ENCODE data around the gene KLK12.

The KLK12 gene

DNA sequence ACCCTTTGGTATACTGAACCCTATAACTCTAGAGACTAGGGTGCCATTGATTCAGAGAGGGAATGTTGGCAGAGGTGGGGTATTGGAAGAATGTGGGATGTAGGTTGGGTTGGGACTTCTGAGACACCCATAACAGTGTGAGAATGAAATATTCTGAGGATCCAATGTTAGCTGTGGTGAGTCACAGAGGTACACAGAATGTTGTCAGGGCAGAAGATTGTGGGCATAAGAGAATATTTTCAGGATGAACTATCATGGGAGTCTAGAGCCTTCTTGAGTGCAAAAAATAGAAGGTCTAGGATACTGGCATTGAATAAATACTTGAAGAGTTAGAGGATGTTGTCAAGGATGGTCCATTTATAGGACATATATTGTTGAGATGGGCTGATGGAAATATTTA is 21.1 kb upstream of the KLK12 start:
- no peak for DNase-seq (ENCODE audit: low read depth in 2 of 3, low spot score in 1 of 3)

DNA sequence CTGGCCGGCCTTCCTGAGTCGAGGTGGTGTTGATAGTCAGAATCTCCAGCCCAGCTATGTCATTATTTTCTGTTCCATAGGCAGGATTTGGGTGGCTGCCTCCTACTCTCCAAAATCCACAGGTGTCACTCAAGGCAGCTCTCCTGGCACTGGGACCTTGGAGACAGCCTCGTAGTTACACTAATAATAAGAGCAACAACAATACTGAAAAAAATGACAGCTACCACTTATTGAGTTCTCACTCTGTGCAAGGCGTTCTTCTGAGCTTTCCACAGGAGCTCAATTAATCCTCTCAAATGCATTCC is 12.2 kb upstream of the KLK12 start:
- no peak for DNase-seq (ENCODE audit: low read depth in 2 of 3, low spot score in 1 of 3)

DNA sequence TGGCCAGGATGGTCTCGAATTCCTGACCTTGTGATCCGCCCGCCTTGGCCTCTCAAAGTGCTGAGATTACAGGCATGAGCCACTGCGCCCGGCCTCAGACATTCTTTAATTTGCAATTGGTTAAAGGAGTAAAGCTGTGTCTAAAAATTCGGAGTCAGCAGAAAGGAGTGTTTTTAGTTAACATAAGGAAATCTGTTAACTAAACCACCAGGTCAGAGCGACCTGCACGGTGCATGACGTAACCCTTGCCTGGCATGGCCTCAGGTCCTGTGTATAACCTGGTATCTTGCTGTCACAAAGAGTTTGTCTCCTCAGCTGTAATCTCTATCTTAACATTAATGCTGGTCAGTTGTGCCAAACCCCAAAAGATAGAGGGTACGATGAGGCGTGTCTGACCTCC is 9.5 kb upstream of the KLK12 start:
- DNase-seq (ENCODE audit: low read depth in 2 of 3, low spot score in 1 of 3), result no peak

DNA sequence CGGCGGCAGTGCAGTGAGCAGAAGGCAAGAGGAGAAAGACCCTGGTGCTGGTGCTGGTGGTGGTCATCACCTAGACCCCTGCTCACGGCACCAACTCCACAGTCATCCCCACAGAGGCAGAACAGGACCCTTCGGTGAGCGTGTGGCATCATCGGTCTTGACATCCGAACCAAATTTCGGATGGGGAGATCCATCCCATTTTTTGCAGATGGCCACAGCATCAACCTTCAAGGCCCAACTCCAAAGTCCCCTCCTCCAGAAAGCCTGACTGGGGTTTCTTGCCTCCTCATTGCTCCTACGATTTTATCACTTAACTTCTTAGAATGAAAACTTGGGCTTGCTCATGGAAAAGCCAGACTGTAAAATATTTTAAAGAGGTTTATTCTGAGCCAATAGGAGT is 8.7 kb upstream of the KLK12 start:
- no peak for DNase-seq (ENCODE audit: low read depth in 2 of 3, low spot score in 1 of 3)

DNA sequence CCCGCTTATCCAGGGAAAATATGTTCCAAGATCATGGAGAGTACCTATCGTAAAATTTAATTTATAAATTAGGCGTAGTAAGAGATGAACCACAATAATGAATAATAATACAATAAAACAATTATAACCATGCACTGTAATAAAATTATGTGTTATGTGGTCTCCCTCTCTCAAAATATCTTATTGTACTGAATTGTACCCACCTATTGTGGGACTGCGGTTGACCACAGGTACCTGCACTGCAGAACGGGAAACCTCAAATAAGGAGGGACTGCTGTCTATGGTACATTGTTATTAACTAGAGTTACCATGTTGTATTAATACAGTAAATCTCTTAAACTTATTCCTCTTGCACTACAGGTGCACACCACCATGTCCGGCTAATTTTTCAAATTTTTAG is 5.3 kb upstream of the KLK12 start:
- no peak for DNase-seq (ENCODE audit: low read depth in 2 of 3, low spot score in 1 of 3)

DNA sequence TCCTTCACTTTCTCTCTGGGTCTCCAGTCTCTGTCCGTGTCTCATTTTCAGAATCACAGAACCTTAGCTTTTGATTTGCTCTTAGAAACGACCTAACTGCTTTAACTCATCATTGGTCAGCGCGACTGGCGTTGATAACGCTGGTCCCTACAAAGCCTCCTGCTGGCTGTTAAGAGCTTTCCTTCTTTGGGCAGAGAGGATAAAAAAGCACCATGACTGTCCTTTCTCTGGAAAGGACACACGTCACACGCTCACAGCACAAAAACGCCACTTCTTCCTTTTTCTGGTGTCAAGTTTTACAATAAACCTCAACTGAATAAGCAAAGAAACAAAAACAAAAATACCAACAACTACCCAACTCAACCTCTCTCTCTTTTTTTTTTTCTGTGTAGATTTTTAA is 1.7 kb upstream of the KLK12 start:
- no peak for DNase-seq (ENCODE audit: low read depth in 2 of 3, low spot score in 1 of 3)

DNA sequence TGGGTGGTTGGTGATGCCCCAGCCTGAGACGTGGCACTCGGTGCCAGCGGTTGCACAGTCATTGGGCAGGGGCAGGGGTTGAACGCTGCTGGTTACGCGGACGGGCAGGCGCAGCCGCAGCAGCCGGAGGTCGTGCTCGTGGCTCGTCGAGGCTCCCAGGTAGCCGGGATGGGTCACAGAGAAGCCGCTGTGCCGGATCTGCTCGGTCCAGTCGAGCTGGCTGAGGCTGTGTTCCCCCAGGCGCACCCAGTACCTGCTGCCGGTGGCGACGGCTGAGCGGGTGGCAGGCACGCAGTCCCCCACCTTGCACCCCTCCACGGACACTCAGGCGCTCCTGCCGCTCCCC is 2.9 kb downstream of the KLK12 start:
- DNase-seq (ENCODE audit: low read depth in 2 of 3, low spot score in 1 of 3), result no peak

DNA sequence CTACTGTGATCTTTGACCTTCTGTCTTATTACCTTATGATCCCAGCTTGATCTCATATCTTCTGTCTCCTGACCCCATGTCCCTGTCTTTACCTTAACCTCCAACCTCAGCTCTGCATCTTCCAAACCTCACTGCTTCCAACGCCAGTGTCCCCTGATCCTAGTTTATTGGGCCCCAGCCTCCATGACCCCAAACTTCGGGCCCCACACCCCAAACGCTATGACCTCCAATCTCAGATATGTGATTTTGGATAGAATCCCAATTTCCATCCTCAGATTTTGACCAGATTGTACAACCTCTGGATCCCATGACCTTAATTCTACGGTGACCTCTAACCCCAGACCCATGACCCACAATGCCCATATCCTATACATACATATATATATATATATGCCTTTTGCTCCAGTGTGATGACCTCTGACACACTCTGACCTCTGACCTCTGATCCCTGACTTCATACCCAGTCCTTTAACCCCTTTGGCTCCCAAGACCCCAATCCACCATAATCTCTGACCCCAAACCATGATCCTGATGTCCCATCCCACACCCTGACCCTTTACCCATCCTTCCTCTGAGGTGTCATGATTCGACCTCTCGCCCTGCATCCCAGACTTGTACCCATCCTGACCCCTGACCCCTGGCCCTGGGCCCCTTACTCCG is 3.5 kb downstream of the KLK12 start:
- no peak for DNase-seq (ENCODE audit: low read depth in 2 of 3, low spot score in 1 of 3)

DNA sequence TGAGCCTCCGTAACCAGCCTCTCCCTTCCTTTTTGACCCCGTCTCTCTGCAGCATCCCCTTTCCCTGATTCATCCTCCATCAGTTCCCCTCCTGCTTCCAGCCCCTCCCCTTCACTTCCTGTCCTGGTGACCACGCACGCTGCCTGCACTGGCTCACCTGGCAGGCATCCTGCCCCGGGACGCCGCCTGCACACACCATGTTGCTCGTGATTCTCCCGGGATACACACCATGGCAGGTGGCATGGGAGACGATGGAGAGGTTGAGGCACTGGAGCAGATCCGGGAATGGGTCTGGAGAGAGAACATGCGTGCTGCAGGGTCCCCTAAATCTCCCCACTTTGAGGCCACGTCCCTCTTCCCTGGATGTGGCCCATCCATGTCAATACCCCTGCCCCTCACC is 4.2 kb downstream of the KLK12 start:
- no peak for DNase-seq (ENCODE audit: low read depth in 2 of 3, low spot score in 1 of 3)

DNA sequence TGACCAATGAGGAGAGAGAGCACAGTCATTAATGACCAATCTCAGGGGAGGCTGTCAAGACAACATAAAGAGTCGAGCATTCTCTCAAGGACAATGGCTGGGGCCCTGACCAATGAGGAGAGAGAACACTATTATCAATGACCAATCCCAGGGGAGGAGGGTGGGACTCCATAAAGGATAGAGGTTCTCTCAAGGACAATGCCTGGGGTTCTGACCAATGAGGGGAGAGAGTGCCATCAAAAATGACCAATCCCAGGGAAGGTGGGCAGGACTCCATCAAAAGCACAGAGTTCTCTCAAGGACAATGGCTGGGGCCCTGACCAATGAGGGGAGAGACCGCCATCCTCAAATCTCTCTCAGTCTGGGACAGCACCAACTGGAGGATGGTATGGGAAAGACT is 5.1 kb downstream of the KLK12 start:
- DNase-seq (ENCODE audit: low read depth in 2 of 3, low spot score in 1 of 3), result no peak

DNA sequence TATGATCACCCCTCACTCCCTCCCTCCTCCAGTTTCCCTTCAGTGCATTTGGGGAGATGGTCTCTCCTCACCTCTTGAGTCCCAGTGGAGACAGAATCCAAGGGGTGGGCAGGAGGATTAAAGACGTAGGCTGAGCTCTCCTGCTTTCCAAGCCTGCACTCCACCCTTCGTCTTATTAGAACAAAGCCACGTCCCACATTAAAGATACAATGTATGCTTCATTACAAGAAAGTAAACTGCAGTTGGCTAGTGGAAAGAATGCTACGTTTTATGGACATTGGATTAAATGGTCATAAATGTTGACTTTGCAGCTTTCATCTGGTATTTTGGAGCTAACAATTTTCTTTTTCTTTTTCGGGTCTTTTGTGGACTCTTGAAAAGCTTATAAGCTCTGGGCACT is 6.9 kb downstream of the KLK12 start:
- no peak for DNase-seq (ENCODE audit: low read depth in 2 of 3, low spot score in 1 of 3)

DNA sequence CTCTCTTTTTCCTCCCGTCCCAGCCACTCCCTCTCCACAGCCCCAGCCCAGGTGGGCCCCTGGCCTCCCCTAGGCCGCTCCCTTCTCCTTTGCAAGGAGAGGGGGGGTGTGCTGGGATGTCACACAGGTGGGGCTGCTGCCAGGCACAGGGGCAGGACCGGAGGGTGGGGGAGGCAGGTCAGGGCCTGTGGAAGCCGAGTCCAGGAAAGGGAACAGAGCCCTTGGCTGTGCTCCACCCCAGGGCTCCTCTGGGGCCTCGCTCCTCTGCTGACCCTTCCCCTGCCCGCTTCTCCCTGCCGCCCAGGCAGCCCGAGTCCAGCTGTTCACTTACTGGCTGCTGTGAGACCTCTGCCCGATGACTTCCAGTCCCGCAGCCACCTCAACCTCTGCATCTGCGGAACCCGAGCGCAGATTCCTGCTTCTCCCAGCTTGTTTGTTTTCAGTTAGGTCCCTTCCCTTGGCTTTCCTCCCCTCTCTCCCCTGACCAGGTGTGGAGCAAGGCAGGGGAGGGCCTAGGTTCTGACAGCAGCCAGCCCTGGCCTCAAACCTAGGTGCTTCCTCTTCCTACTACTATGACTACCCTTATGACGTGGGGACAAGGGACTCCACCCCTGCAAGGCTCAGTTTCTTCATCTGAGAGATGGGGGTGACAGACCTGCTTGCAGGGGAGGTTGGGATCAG is 7.5 kb downstream of the KLK12 start:
- DNase-seq (ENCODE audit: low read depth in 2 of 3, low spot score in 1 of 3), result no peak

DNA sequence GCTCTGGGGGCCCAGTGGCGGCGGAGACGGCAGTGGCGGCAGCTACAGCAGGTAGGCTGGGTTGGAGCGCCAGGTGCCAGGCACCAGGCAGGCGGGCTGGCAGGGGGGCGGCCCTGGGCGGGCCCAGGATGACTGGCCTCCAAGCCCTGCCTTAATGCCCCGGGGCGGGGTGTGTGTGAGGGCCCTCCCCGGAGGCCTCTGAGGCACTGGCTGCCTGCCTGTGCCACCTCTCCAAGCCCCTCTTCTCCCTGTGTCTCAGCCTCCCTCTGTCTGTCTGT is 8.3 kb downstream of the KLK12 start, which contains the start of gene KLK11:
KLK11 (minus strand) TSS at position 63 of the 278 bp plus-strand sequence. CDS start 985 bp downstream, outside the sequence.
- no peak for DNase-seq (ENCODE audit: low read depth in 2 of 3, low spot score in 1 of 3)

DNA sequence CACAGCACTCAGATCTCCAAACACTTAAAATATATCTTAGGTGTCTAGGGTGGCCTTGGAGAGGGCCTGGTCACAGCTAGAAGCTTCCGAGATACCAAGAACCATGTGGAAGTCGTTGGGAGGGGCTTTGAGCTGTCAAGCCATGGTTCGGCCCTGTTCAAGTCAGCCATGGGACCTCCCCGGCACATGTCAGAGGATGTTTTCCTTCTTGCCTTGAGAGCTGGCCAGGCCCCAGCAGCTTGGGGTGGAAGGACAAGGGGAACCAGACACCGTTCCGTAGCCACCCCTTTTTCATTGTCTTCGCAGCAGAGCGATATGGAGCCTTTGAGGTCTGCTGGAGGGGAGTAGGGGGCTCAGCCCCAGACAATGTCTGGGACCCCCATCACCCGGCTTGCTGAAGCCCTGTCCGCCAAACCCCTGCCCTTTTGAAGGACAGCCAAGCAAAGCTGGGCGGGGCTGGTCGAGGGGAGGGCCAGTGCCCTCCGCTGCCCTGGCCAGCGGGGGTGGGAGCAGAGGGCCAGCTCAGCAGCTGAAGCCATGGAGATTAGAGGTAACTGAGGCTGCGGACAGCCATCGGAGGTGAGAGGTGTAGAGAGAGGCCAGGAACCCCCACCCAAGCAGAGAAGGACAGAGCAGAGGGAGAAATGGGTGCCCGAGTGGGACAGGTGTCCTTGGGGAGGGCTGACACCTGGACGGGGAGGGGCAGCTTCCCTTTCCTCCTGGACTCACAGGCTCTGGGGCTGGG is 8.8 kb downstream of the KLK12 start:
- no peak for DNase-seq (ENCODE audit: low read depth in 2 of 3, low spot score in 1 of 3)

DNA sequence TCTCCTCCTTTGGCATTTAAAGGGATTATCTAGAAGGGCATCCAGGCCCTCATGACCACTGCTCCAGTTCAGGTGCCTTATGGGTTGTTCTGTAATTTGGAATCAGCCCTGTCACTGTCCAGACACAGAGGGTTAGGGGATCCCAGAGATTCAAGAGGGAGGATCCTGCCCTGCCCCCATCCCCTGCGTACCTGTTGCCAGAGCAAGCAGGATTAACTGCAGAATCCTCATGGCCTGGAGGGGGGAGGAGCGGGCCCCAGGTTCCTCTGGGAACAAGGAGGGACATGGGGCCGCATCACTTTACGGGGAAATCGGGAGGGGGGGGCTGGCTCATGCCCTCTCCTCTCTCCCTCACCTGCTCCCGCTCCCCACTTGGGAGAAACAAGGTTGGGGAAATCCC is 9.4 kb downstream of the KLK12 start:
- no peak for DNase-seq (ENCODE audit: low read depth in 2 of 3, low spot score in 1 of 3)

DNA sequence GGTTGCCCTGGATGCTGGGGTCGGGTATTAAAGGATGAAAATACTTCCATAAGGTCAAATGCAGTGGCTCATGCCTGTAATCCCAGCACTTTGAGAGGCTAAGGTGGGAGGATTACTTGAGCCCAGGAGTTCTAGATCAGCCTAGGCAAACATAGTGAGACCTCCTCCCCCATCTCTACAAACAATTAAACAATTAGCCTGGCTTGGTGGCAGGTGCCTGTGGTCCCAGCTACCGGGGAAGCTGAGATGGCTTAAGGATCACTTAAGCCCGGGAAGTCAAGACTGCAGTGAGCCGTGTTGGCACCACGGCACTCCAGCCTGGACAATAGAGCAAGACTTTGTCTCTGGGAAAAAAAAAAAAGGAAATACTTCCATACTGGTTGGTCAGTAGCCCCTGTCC is 9.9 kb downstream of the KLK12 start:
- no peak for DNase-seq (ENCODE audit: low read depth in 2 of 3, low spot score in 1 of 3)

DNA sequence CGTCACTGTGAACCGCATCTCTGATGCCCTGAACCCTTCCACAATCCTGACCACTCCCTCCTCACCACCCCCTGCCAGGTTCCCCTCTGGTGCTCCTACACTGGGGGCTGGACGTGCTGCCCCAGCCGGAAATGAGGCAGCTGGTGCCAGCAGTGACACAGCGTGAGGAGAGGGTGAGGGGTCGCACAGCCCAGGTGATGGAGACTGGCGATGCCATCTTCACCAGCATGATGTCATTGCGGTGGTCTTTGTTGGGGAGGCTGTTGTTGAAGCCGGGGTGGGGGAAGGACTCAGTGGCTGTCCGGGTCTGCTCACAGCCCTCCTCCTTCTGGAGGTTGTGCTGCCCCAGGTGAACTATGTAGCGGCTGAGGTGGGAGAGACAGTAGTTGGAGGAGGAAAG is 10.9 kb downstream of the KLK12 start:
- no peak for DNase-seq (ENCODE audit: low read depth in 2 of 3, low spot score in 1 of 3)

DNA sequence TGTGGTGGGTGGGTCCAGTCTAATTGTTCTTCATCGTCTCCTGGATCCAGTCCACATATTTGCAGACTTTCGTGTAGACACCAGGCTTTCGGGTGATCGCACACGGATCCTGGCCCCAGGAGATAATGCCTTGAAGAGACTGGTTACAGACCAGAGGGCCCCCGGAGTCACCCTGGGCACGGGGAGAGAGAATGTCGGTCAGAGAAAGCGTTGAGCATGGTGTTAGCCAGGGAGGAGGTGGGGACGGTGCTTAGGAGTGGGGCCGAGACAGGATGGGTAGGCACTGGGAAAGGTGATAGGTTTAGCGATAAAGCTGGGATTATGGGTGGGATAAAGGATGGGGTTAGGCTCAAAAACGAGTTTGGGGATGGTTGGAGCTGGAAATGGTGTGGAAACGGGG is 12.3 kb downstream of the KLK12 start:
- DNase-seq (ENCODE audit: low read depth in 2 of 3, low spot score in 1 of 3), result no peak

DNA sequence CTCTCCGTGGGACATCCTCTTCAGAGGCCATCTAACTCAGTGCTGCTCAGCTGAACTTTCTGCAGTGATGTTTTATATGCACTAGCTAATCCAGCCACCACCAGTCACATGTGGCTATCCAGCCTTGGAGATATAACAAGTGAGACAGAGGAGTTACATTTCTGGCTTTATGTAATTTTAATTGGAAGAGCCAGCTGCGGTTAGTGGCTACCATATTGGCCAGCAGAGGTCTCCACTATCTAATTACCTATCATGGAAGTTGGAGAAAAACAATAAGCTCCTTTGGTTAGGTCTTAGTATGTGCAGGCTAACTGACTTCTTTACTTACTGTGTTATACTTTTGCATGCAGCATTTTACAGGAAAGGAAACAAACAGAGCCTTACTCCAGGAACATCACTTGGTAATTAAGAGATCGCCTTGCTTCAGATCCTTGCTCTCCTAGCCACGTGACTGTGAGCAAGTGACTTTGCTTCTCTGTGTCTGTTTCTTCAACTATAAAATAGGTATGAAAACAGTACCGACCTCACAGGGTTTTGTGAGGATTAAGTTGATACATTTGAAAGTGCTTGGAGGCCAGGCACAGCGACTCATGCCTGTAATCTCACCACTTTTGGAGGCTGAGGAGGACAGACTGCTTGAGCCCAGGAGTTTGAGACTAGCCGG is 13.7 kb downstream of the KLK12 start:
- no peak for DNase-seq (ENCODE audit: low read depth in 2 of 3, low spot score in 1 of 3)

DNA sequence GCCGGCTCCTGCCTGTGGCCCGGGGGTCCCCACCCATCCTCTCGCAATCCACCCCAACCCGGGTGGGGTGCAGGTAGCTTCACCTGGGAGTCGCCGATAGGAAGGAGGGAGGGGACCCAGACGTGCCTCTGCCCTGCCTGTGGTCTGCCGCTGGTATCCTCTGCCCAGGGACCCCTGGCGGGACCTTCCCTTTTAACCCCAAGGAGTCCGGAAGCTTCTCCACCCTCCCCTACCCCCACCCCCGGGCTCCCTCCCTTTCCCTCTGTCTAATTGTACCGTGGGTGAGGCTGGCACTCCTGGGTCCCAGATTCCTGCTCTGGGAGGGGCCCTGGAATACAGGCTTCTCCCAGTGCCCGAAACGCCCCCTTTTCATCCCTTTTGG is 15.3 kb downstream of the KLK12 start, which contains the start of gene KLK10:
KLK10 (minus strand) TSS at position 166 of the 382 bp plus-strand sequence. CDS start 579 bp downstream, outside the sequence.
- no peak for DNase-seq (ENCODE audit: low read depth in 2 of 3, low spot score in 1 of 3)

DNA sequence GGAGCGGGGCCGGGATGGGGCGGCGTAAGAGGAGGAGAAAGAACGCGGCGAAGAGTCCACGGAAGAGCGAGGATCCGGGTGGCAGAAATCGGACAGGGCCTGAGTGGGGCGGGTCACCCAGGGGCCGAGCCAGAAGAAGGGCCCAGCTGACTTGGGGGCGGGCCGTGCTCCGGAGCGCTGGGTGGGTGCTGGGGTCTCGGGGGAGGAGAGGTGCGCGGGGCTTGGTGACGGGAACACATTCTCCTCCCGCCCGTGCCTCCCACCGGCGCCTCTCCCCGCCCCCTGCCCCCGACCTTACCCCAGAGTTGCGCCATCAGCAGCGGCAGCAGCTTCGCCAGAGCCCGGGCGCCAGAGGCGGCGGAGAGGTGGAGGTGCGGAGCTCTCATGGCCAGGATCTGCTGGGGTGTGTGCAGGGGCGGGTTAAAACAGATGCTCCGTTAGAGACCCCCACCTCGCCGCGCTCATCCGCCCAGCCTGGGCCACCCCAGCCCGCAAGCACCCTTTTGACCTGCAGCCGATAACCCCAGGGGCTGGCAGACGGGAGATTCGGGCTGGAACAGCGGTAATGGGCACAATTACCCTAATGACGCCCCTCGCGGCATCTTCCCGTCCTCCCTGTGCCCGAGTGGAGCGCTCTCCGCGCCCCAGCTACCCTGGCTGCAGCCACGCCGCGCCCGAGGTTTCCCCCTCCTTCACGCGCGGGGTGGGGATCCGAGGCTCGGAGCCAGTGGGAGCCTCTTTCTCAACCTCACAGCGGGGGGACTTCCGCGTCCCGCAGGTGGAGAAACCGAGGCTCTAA is 15.9 kb downstream of the KLK12 start:
- DNase-seq (ENCODE audit: low read depth in 2 of 3, low spot score in 1 of 3), result no peak
